ENCODE data around the gene COA6.
A peak's percentile ranks its signal among the peaks of the same experiment; 100 is the strongest.
"Not testable (repeated sequence)": the region's sequence is repeated elsewhere in the genome, so short reads cannot be mapped to it uniquely, and the experiment has no call there.

COA6 gene

DNA sequence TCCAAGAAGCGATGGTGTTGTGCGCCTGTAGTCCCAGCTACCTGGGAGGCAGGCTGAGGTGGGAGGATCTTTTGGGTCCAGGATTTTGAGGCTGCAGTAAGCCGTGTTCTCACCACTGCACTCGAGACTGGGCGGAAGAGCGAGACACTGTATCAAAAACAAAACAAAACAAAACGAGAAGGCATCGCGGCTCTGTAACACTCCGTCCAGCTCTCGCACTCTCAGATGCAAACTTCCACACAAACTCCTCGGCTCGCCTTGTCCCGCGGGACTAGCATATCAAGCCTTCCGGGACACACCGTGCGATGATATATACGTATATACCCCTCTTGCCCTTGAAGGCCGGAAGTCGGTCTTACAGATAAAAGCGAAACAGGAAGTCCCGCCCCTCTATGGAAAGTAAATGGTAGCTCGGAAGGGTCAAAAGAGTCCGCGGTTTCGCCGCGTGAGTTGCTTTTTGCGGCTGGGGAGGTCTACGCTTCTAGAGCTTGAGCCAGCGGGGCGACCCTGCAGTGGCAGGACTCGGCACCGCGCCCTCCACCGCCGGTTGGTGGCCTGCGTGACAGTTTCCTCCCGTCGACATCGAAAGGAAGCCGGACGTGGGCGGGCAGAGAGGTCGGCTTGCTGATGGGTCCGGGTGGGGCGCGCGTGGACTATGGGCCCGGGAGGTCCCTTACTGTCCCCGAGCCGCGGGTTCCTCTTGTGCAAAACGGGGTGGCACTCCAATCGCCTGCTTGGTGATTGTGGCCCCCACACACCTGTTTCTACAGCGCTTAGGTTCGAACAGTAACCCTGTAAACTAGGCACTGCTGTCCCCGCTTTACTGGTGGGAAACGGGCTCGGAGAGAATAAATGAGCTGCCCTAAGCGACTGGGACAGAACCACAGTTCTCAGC lies at the start of gene COA6:
TSS of gene COA6 (plus strand) at position 393 of the 895 bp plus-strand sequence. CDS start at position 404, 11 bp downstream.
- peak; percentile 94 for DNase-seq (ENCODE audit: low spot score)

DNA sequence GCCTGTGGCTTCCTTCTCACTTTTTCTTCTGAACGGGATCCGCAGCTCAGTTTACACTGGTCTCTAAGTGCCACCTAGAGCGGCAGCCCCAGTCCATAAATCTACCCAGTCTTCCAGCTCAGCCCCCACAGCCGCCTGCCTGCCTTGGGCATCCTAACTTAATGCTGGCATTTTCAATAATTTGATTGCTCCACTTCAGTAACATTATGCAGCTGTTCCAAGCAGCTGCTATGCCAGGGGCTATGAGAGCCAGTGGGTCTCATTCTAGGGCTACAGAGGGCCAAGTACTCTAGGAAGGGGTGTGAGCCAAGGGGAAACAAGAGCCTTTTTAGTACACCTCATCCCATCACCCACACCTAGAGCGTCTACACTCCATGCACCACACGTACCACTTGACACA lies 48.4 kb upstream of the COA6 start:
- DNase-seq (ENCODE audit: low spot score): no peak

DNA sequence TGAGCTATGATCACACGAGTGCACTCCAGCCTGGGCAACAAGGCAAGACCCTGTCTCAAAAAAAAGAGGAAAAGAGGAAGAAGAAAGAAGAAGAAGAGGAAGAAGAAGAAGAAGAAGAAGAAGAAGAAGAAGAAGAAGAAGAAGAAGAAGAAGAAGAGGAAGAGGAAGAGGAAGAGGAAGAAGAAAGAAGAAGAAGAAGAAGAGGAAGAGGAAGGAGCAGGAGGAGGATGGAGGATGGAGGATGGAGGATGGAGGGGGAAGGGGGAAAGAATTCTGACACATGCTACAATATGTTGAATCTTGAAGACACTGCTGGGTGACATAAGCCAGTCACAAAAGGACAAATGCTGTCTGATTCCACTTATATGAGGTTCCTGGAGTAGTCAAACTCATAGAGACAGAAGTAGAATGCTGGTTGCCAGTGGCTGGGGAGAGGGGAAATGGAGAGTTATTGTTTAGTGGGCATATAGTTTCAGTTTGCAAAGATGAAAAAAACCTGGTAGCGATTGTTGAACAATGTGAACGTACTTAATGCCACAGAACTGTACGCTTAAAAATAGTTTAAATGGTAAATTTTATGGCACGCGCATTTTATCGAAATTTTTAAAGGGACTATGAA lies 47.3 kb upstream of the COA6 start:
- no peak for DNase-seq (ENCODE audit: low spot score)

DNA sequence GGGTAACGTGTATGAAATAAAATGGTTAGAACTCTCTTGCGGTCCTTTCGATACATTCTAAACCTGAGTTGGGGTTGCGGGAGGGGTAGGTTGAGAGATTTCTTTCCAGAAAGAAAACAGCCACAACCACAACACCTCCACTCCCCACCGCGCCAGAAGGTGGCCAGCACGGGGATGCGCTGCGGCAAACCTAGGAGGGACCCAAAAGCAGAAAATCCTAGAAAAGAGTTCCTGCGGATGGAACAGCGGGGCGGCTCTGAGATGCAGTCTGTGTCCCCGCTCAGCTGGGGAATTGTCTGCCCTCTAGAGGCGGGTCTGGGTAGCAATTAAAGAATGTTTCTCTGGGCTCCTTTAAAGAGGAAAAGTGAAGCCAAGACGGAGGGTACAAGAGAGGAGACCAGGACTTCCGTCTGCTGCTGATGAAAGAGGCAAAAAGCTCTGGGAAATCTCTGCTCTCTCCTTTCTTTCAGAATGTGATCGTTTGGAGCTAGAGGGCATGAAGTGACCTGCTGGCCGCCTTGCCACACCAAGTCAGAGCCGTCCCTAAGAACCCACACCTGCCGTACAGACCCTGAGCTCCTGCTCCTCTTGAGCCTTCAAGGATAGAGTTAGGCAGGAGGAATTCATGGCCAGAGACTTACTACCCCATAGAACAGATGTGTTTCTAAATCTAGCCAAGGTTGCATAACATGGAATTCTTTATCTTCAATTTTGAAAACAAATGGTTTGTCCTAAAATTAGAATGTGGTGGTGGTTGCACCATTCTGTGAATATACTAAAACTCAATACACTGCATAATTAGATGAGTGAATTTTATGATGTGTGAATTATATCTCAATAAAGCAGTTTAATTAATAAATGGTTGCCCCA lies 46.5 kb upstream of the COA6 start:
- peak; percentile 57 for DNase-seq (ENCODE audit: low spot score)

DNA sequence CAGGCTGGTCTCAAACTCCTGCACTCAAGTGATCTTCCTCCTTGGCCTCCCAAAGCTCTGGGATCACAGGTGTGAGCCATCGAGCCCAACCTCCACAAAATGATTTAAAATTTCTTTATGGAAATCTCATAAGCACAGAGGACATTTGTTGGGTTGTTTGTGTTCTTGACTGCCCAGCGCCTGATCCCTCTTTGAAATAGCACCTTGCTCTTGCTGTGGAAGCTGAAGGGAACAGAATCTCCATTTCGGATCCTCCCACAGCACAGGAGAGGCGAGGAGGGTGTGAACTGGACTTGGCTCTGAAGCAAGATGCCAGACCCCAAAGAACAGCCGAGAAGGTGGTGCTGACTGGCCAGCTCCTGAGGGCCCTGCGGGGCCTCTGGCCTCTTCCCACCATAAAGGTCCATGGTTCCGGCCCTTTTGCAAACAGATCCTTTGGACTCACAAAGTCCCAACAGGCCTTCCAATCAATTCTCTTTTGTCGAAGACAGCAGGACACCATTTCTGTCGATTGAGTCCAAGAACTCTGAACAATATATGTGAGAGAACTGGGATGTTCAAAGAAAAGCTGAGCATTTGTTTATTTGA lies 45.6 kb upstream of the COA6 start:
- no peak for DNase-seq (ENCODE audit: low spot score)

DNA sequence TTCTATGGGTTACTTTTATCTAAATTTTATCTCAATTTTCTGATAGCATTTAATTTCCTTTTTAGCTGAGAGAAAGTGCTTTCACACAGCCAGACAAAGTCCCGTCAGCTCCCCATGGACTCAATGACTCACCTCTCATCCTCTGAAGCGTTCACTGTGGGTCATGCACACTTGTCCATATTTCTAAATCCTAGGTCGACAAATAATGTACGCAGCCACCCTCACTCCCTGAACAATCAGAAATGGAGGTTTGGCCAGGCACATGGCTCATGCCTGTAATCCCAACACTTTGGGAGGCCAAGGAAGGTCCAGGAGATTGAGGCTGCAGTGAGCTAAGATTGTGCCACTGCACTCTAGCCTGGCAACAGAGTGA lies 42.4 kb upstream of the COA6 start:
- no peak for DNase-seq (ENCODE audit: low spot score)

GRCh38 chr1:234331507-234331906 lies 41.7 kb upstream of the COA6 start:
- no peak for DNase-seq (ENCODE audit: low spot score)

- DNase-seq (ENCODE audit: low spot score): no peak
Observed at GRCh38 chr1:234336359-234336758, 36.9 kb upstream of the COA6 start.

GRCh38 chr1:234337233-234337632 lies 36.0 kb upstream of the COA6 start:
- no peak for DNase-seq (ENCODE audit: low spot score)

DNA sequence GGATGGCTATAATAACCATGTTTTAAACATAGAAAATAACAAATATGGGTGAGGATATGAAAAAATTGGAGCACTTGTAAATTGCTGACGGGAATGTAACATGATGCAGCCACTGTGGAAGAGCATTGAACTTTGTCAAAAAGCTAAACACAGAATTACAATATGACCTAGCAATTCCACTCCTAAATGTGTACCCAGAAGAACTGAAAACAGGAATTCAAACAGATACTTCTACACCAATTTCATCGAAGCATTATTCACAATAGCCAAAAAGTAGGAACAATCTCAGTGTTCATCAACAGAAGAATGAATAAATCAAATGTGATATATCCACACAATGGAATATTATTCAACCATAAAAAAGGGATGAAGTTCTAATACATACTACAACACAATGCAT lies 32.7 kb upstream of the COA6 start:
- no peak for DNase-seq (ENCODE audit: low spot score)

DNA sequence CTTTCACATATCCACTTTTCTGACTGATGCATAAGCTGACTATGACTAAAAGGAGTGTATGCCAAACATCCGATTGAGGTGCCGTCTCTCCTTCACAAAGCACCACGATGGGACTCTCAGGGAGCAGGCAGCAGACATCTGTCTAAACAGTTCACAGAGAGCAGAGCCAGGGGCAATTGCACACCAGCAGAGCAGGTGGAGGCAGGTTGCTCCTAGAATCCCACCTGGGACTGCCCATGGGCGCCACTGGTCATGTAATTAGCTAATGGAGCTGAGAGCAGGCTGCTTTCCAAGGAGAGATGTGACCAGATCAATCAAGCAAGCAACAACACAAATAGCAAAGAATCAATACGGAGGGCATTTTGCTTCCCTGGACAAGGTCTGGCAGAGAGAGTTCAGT lies 30.5 kb upstream of the COA6 start:
- no peak for DNase-seq (ENCODE audit: low spot score)

DNA sequence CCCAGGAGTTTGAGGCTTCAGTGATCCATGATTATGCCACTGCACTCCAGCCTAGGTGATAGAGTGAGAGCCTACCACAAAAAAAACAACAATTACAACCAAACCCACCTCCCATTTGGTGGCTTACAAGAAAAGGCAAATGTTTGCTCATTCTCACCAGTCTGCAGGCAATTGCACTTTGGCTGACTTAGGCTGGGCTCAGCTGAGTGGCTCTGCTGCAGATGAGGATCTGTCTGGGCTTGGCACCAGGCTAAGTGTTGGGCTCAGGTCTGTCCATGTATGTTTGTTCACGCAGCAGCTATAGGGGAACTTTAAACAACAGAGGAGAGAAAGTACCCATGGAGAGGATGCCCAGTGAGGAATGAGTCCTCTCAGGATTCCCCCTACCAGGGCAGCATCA lies 28.0 kb upstream of the COA6 start:
- no peak for DNase-seq (ENCODE audit: low spot score)

DNA sequence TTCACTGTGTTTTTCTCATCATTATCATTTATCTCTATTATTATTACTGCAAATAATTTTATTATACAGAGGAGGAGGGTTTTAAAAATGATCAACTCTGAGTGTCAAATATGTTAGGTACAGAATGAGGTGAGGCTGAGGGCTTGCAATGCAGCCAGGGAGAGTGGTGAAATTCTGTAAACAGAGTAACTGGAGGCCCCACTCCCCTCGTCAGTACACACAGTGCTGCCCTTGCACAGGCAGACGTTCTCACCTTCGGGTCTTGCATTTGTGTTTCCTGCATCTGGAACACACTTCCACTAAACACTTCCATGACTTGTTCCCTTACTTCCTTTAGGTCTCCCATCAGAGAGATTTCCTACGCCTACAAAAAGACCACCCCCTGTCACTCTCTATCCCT lies 24.3 kb upstream of the COA6 start:
- DNase-seq (ENCODE audit: low spot score): no peak

- DNase-seq (ENCODE audit: low spot score): no peak
Observed at GRCh38 chr1:234355782-234356510, 17.3 kb upstream of the COA6 start.

DNA sequence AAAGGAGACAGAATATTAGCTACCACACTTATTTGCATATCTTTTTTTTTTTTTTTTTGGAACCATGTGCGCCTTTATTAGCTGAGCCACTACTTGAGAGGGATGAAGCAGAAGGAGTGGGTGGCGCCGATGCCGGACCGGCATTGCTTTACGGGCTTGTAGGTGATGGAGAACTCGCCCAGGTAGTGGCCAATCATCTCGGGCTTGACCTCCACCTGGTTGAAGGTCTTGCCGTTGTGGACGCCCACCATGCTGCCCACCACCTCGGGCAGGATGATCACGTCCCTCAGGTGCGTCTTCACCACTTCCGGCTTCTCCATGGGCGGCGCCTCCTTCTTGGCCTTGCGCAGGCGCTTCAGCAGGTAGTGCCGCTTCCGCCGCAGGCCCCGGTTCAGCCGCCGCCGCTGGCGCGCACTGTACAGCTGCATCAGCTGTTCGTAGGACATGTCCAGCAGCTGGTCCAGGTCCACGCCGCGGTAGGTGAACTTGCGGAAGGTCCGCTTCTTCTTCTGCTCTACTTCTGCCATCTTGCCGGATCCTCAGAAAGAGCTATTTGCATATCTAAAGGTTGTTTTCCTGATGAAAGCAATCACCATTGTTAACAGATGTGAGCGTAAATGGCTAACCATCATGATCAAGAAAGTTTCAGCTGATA lies 16.5 kb upstream of the COA6 start:
- not testable (repeated sequence) for DNase-seq (ENCODE audit: low spot score)

GRCh38 chr1:234357831-234358230 lies 15.4 kb upstream of the COA6 start:
- no peak for DNase-seq (ENCODE audit: low spot score)

DNA sequence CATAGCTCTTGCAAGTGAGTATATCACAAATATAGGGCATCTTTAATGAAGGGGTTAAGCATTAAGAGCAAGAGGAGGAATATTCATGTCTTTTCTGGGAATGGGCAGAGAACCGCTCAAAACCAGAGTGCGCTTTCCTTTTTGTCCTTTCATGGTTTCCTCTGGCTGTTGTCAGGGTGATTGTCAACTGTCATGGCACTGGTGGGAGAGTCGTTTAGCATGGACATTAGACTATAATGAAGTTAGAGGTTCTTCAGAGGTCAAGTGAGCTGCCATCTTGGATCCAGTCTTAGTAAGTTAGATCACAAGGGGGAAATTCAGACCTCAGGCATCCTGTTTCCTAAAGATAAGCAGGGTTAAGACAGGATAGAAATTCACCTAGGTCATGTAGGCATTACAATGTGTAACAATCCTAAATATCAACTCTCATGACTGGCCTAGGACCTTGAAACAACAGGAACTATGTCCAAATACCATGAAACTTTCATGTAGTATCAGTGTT lies 12.1 kb upstream of the COA6 start:
- DNase-seq (ENCODE audit: low spot score): no peak

GRCh38 chr1:234362558-234362957 lies 10.7 kb upstream of the COA6 start:
- DNase-seq (ENCODE audit: low spot score): no peak

DNA sequence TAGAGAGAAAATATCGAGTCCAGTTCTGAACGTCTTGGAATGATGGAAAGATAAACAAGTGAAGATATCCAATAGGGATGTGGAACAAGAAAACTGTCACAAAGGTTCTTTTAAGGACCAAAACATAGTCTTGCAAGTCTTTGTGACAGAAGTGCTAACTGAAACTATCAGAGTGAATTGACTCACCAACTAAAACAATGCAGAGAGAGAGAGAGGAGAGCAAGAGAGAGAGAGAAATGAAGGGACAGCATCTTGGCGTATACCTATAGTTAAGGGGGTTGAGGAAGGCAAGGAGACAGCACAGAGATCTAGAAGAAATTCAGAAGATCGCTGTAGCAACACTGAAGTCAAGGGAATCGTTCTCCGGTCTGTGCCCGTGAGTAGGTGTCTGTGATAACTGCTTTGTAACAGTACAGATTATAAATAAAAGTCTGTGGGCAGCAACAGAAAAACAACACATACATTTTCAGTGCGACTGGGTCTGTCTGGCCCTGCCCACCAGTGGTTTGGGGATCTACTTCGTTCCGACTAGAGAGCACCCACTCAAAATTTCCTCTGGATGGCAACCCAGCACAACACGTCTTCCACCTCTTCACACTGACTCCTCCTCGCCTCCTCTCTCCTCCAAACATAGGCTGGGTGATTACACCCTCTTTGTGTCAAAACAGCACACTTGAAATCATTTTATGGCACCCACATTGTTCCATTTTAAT lies 4.8 kb upstream of the COA6 start:
- DNase-seq (ENCODE audit: low spot score): no peak

DNA sequence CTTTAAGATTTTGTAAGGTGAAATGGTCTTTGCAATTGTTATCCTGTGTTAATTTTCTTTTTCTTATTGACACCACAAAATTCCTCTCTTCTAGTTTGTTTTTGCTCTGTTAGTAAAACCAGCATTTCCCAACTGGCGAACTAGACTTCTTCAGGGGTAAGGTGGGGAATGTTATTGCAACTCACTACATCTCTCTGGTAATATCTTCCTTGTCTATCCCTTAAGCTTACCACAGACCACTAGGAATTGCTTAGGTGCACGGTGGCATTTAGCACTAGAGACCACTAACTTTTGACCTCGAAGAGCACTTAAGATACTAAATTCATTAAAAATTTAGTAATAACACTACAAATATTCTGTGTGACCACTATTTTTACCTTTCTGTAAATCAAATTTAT lies 4.2 kb upstream of the COA6 start:
- DNase-seq (ENCODE audit: low spot score): no peak

Measured in pons (tissue), 1 donor.